HepG2 (cell line): Measurements from ENCODE around the gene HAGH.

Source experiments
- ARNT2 ChIP-seq: sonication (generic); formaldehyde crosslinking; IDR thresholded peaks from 2 replicates; pipeline ENCODE4 v1.8.0; 2022; ENCODE audit warnings: mild to moderate bottlenecking, low read depth, missing genetic modification reagents, moderate library complexity
- ATF1 ChIP-seq: IDR thresholded peaks from 2 replicates; pipeline ENCODE4 v1.6.1; 2016; ENCODE audit warnings: mild to moderate bottlenecking, control low read depth
- CBFB ChIP-seq: sonication (generic); formaldehyde crosslinking; IDR thresholded peaks from 2 replicates; pipeline ENCODE4 v1.4.0; 2020; ENCODE audit warnings: missing genetic modification reagents
- CTCF ChIP-seq: sonication (generic); formaldehyde crosslinking; IDR thresholded peaks from 2 replicates; pipeline ENCODE4 v1.5.0; 2020; ENCODE audit warnings: mild to moderate bottlenecking, missing genetic modification reagents, moderate library complexity
- ETS1 ChIP-seq: sonication (generic); formaldehyde crosslinking; IDR thresholded peaks from 2 replicates; pipeline ENCODE4 v1.4.0; 2020; ENCODE audit warnings: missing genetic modification reagents
- JUNB ChIP-seq: sonication (generic); formaldehyde crosslinking; IDR thresholded peaks from 2 replicates; pipeline ENCODE4 v1.8.0; 2022; ENCODE audit warnings: missing genetic modification reagents, mild to moderate bottlenecking, borderline replicate concordance
- MAX ChIP-seq: IDR thresholded peaks from 2 replicates; pipeline ENCODE4 v1.6.1; 2012; ENCODE audit warnings: inconsistent platforms
- MTF1 ChIP-seq: sonication (generic); formaldehyde crosslinking; IDR thresholded peaks from 2 replicates; pipeline ENCODE4 v1.5.0; 2020; ENCODE audit warnings: missing genetic modification reagents
- POLR2A ChIP-seq, 2 experiments: IDR thresholded peaks; 2 replicates each; pipeline ENCODE4 v1.6.1; 2011; ENCODE audit warnings: low read depth in 2 of 2, low read length in 2 of 2, mild to moderate bottlenecking in 1 of 2, moderate library complexity in 1 of 2; ENCODE audit not compliant: insufficient read depth in 1 of 2
- TAF1 ChIP-seq: sonication (generic); formaldehyde crosslinking; IDR thresholded peaks from 2 replicates; pipeline ENCODE4 v1.4.0; 2020; ENCODE audit warnings: missing genetic modification reagents
- UBTF ChIP-seq: sonication (generic); formaldehyde crosslinking; IDR thresholded peaks from 2 replicates; pipeline ENCODE4 v1.4.0; 2020; ENCODE audit warnings: mild to moderate bottlenecking, missing genetic modification reagents
- ZBTB26 ChIP-seq: IDR thresholded peaks from 2 replicates; pipeline ENCODE4 v1.6.1; 2016; ENCODE audit warnings: missing compliant biosample characterization, missing genetic modification reagents, borderline replicate concordance
- ZNF274 ChIP-seq: sonication (generic); formaldehyde crosslinking; IDR thresholded peaks from 2 replicates; pipeline ENCODE4 v1.5.1; 2020; ENCODE audit warnings: mild to moderate bottlenecking, missing genetic modification reagents
- ZNF354B ChIP-seq: sonication (generic); formaldehyde crosslinking; IDR thresholded peaks from 2 replicates; pipeline ENCODE4 v1.8.0; 2022; ENCODE audit warnings: mild to moderate bottlenecking, missing genetic modification reagents

GRCh38 chr16:1788708-1789100, 37.9 kb downstream of the HAGH start:
- no peak for TF ChIP-seq JUNB (CRISPR knock-in tag)
- TF ChIP-seq ZNF354B (CRISPR knock-in tag): no peak
- no peak for TF ChIP-seq MAX
- no peak for TF ChIP-seq CBFB (CRISPR knock-in tag)
- TF ChIP-seq MTF1 (CRISPR knock-in tag): no peak
- no peak for TF ChIP-seq ETS1 (CRISPR knock-in tag)
- no peak for TF ChIP-seq CTCF (CRISPR knock-in tag)
- TF ChIP-seq ARNT2 (CRISPR knock-in tag): no peak
- TF ChIP-seq TAF1 (CRISPR knock-in tag): no peak
- TF ChIP-seq UBTF (CRISPR knock-in tag): no peak
- TF ChIP-seq ATF1: no peak
- no peak for TF ChIP-seq POLR2A (IDR thresholded peaks at IDR 0.05; ENCODE audit: insufficient read depth in 1 of 2, low read depth in 2 of 2, low read length in 2 of 2)
- TF ChIP-seq ZBTB26 (CRISPR knock-in tag): no peak
- TF ChIP-seq ZNF274 (CRISPR knock-in tag): no peak
